ENCODE data around the gene HORMAD2.

DNA sequence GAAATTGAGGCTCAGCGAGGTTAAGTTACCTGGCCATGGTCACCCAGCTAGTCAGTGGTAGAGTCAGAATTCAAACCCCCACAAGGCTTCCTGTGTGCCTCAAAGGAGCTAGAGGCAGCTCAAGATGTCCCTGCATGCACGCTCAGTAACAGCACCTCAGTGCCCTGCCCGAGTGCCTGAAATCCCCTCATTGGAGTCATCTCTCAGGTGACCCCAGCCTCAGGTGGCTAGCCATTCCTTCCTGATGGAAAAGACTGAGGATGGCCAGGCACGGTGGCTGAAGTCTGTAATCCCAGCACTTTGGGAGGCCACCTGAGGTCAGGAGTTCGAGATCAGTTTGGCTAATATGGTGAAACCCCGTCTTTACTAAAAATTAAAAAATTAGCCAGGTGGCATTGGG, 129.4 kb downstream of the HORMAD2 start:
- TF ChIP-seq, protein P1, sequence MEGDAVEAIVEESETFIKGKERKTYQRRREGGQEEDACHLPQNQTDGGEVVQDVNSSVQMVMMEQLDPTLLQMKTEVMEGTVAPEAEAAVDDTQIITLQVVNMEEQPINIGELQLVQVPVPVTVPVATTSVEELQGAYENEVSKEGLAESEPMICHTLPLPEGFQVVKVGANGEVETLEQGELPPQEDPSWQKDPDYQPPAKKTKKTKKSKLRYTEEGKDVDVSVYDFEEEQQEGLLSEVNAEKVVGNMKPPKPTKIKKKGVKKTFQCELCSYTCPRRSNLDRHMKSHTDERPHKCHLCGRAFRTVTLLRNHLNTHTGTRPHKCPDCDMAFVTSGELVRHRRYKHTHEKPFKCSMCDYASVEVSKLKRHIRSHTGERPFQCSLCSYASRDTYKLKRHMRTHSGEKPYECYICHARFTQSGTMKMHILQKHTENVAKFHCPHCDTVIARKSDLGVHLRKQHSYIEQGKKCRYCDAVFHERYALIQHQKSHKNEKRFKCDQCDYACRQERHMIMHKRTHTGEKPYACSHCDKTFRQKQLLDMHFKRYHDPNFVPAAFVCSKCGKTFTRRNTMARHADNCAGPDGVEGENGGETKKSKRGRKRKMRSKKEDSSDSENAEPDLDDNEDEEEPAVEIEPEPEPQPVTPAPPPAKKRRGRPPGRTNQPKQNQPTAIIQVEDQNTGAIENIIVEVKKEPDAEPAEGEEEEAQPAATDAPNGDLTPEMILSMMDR (conservative IDR thresholded peaks at IDR 0.05; ENCODE audit: low read depth, low read length), result no peak
- TF ChIP-seq EZH2 (IDR thresholded peaks at IDR 0.05; ENCODE audit: low read length, unreplicated experiment) (no peak), EZH2phosphoT487 (IDR thresholded peaks at IDR 0.05; ENCODE audit: borderline replicate concordance, low read length) (no peak)

Measured in PC-3 (cell line).